ENCODE data around the gene TRPT1.

The TRPT1 gene

GRCh38 chr11:64245401-64245796 lies 19.4 kb upstream of the TRPT1 start:
- no peak for DNase-seq (ENCODE audit: low read depth)

DNA sequence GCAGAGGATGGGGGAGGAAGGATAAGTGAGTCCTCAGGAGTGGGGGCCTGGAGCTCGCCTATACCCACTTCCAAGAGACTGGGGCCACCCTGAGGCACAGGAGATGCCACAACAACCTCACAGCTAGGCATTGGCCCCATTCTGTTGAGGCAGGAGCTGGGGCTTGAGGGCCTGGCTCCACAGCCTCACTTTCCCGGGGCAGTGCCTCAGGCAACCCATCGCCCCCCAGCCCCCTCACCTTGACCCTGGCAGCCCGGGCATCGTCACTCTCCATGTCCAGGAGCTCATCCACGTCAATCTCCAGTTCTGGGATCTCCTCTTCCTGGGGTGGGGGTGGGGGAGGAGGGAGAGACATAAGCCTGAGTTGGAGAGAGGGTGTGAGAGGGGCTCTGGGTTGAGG lies 19.0 kb upstream of the TRPT1 start:
- DNase-seq (ENCODE audit: low read depth): no peak

GRCh38 chr11:64244107-64244506 lies 18.1 kb upstream of the TRPT1 start:
- no peak for DNase-seq (ENCODE audit: low read depth)

DNA sequence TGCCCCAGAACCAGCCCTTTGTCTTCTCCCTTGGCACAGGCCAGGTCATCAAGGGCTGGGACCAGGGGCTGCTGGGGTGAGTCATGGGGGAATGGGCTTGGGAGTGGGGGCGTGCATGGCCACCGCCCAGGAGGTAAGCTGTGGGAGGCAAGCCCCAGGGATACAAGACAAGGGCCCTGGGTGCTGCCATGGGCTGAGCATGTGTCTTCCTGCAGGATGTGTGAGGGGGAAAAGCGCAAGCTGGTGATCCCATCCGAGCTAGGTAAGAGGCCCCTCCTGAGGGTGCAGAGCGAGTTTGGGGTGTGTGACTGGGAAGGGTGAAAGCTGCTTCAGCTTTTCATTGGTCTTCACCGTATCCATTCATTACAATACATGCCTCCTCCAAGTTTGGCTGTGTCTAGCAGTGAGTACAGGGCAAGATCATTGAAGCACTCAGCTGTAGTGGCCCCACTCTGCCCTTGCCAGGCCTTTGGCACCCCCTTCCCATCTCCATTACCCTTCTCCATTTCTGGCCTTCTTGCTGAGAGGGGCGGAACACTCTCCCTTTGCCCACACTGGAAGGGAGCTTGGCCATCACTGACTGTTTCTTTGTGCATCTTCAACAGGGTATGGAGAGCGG lies 17.4 kb upstream of the TRPT1 start:
- no peak for DNase-seq (ENCODE audit: low read depth)

GRCh38 chr11:64241491-64242374 lies 15.7 kb upstream of the TRPT1 start:
- no peak for DNase-seq (ENCODE audit: low read depth)

DNA sequence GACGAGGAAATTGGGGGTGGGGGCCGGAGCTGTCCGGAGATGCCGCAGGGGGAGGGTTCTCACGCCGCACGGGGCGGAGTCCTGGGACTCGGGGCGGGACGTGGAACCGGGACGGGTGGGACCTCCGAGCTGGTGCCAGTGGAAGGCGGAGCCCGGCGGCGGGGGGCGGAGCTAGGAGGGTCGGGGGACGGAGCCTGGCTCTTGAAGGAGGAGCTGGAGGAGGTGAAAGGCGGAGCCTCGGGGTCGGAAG lies 15.2 kb upstream of the TRPT1 start:
- DNase-seq (ENCODE audit: low read depth): peak; percentile 100

DNA sequence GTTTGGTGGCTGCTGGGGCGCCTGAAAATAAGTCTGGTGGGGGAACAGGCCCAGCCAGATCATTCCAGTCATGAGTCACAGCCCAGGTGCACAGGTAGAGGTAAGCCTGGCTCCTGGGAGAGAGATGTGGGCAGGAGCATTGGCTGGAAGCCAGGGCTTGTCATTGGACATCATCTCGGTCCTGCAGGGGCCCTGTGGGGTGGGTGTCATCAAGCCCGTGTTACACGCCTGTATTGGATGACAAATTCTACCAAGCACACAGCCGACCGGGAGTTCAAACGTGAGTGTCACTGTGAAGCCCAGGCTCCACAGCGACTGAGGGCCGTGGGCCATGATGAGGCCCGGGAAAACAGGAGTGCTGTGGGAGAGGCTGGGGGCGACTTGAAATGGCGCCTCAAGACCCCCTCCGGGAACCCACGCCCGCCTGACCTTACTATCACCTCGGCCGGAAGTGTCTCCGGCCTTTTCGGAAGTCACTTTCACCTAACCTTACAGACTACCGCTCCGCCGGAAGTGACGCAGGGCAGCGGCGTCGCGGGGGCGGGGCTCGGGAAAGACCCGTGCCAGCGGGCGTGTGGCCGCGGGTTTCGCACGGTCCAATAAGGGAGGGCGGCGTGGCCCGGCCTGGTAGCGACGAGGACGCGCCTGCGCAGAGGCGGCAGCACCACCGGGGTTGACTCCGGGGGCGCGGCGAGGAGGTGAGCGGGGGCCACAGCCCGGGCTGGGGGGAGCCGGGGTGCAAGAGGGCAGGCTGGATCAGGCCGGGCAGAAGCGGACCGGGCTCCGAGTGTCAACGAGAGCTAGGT lies 14.7 kb upstream of the TRPT1 start, which contains the start of gene FKBP2:
FKBP2 (plus strand) TSS at position 661 of the 806 bp plus-strand sequence. CDS start 1,293 bp downstream, outside the sequence.
- DNase-seq (ENCODE audit: low read depth): peak; percentile 98

DNA sequence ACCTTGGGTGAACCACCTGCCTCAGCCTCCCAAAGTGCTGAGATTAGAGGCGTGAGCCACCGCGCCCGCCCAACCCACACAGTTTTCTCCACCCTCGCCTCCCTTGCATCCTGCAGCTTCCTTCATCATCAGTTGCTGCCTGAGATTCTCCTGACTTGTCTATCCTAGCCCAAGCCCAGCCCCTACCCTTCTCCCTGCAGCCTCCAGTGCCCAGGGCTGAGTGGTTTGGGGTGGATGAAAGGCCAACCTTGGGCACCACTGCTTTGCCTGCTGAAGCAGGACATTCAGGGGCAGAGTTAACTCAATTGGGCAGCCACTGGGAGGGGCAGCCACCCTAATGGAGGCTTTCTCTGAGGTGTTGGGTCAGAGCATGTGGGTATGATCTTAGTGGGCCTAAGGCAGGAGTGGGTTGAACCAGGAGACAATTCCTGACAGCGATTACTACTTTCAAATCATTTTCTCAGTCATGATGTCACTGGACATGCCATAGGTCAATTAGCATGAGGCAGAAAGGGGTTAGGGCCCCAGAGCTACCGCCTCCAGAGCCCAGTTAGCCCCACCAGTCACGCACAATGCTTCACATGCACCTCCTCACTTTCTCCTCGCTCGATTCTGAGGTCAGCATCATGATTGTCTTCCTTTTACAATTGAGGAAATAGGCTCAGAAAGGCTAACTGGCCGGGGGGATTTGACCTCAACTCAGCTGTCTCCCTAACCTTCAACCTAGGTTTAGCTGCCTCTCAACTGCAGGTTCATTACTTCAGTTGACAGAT lies 13.9 kb upstream of the TRPT1 start:
- no peak for DNase-seq (ENCODE audit: low read depth)

- no peak for DNase-seq (ENCODE audit: low read depth)
Observed at GRCh38 chr11:64238999-64239398, 13.0 kb upstream of the TRPT1 start.

DNA sequence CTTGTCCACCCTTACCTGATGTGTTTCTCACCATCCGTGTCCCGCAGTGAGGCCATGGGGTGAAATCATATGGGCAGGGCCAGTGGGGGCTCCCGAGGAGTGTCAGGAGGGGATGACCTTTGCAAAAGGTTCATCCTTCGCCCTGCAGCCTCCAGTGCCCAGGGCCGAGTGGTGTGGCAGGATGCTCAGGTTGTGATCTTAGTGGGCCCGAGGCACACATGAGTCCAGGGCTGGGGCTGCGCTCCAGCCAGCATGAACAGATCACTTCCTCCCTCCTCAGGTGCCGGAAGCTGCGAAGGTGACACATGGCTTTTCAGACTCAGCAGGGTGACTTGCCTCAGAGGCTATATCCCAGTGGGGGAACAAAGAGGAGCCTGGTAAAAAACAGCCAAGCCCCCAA lies 12.1 kb upstream of the TRPT1 start:
- DNase-seq (ENCODE audit: low read depth): no peak

- DNase-seq (ENCODE audit: low read depth): no peak
Observed at GRCh38 chr11:64237484-64237951, 11.5 kb upstream of the TRPT1 start.

- DNase-seq (ENCODE audit: low read depth): no peak
Observed at GRCh38 chr11:64235437-64236161, 9.6 kb upstream of the TRPT1 start.

DNA sequence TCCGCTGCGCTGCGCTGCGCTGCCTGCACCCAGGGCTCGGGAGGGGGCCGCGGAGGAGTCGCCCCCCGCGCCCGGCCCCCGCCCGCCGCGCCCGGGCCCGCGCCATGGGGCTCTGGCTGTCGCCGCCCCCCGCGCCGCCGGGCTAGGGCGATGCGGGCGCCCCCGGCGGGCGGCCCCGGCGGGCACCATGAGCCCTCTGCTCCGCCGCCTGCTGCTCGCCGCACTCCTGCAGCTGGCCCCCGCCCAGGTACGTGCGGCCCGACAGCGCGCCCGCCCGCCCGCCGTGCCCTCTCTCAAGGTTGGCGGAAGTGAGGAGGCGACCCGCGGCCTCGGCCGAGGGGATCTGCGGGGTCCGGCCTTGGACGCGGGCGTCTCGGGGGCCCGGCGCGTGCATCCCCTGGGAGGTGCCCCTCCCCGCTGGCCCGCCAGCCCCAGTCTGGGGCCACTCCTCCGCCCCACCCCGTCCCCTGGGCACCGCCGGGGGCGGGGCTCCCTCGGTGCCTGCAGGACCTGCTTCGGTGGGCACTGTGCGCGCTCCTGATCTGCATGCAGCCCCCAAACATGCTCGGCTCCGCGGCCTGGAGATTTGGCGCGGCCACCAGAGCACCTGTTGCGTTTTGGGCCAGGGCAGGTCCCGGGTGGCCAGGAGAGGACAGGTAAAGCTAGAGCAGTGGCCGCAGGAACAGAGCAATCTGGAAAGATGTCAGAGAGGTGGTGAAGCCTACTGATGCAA lies 8.8 kb upstream of the TRPT1 start:
- no peak for DNase-seq (ENCODE audit: low read depth)

- DNase-seq (ENCODE audit: low read depth): peak; percentile 70
Observed at GRCh38 chr11:64233913-64234586, 8.1 kb upstream of the TRPT1 start, which contains the start of gene VEGFB. Gene VEGFB, plus strand, starts transcription at chr11:64234584. Its CDS starts 250 bp downstream, at chr11:64234834.

DNA sequence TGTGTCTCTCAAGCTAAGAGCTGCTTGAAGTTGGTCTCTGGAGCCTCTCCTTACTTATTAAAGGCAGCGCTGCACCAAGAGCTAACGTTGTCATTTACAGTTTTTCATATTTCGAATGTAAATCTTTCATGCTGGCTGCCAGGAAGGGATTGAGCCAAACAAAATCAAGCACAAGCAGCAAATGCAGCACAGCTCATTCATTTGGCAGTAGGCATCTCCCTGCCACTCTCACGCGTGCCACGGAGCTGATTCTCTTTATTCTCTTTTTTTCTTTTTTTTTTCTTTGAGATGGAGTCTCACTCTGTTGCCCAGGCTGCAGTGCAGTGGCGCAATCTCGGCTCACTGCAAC lies 7.0 kb upstream of the TRPT1 start:
- DNase-seq (ENCODE audit: low read depth): no peak

GRCh38 chr11:64232182-64232966 lies 6.4 kb upstream of the TRPT1 start:
- DNase-seq (ENCODE audit: low read depth): no peak

- DNase-seq (ENCODE audit: low read depth): no peak
Observed at GRCh38 chr11:64231546-64231945, 5.6 kb upstream of the TRPT1 start.

GRCh38 chr11:64230985-64231365 lies 5.0 kb upstream of the TRPT1 start:
- DNase-seq (ENCODE audit: low read depth): no peak

Measured in activated T-helper 1 cell treated with Interleukin-2 at 50 U/mL for 16 hours (primary cell).